A549 (cell line): ENCODE measurements around the gene URGCP. TPM values are rescaled to one million over a fixed set of nuclear protein-coding genes. Genes with fewer than 3 reads are reported as not detected.

Source experiments
- ATAC-seq, 2 experiments: fragments of 200-7000 bp in 1 of 2; fragments of >200 bp in 1 of 2; cut with Nextera tagmentation in 1 of 2; cut with Tn5 transposase in 1 of 2; 3 replicates each; pipeline versions ENCODE4 v1.8.0 to v1.9.1; 2018 to 2020; ENCODE audit warnings: mild to moderate bottlenecking in 1 of 2, moderate library complexity in 1 of 2
- CTCF ChIA-PET: fragments of 300-600 bp; sonication (Branson Sonifier 250); formaldehyde crosslinking; extraction: SDS; loops from one replicate; lab custom pipeline; 2021; ENCODE audit warnings: antibody characterized with exemption, inconsistent platforms; lab: Yijun Ruan, JAX
- POLR2A ChIA-PET: fragments of 350-600 bp; formaldehyde crosslinking; extraction: SDS; loops from one replicate; lab custom pipeline; 2021; ENCODE audit warnings: antibody characterized with exemption, inconsistent platforms; lab: Yijun Ruan, JAX
- DNase-seq, 2 experiments: peaks; one replicate each; pipeline versions ENCODE4 v3.0.0 to v3.0.0-alpha.2; 2011 to 2016; ENCODE audit warnings: low read depth in 1 of 2, low spot score in 1 of 2
- FAIRE-seq: peaks from 2 replicates; lab custom pipeline; 2011; peaks lifted over from hg19 to GRCh38; lab: Jason Lieb, UNC
- H3K27ac ChIP-seq, 2 experiments: fragments of >200 bp; sonication (Bioruptor Twin); formaldehyde crosslinking; 3 replicates each; pipeline ENCODE4 v1.5.1; 2016 to 2017
- H3K4me1 ChIP-seq: fragments of >200 bp; sonication (Bioruptor Twin); formaldehyde crosslinking; 3 replicates; pipeline ENCODE4 v1.6.1; 2016
- H3K4me2 ChIP-seq: fragments of >200 bp; sonication (Bioruptor Twin); formaldehyde crosslinking; 3 replicates; pipeline ENCODE4 v1.6.1; 2016
- H3K4me3 ChIP-seq: fragments of >200 bp; sonication (Bioruptor Twin); formaldehyde crosslinking; 3 replicates; pipeline ENCODE4 v1.5.1; 2016
- H3K9me3 ChIP-seq: fragments of >200 bp; sonication (Bioruptor Twin); formaldehyde crosslinking; 3 replicates; pipeline ENCODE4 v1.6.1; 2016
- BCL3 ChIP-seq: fragments of >200 bp; sonication (Bioruptor Twin); formaldehyde crosslinking; IDR thresholded peaks from 3 replicates; pipeline ENCODE4 v1.6.1; 2016
- BHLHE40 ChIP-seq: IDR thresholded peaks from 2 replicates; pipeline ENCODE4 v1.6.1; 2012; ENCODE audit warnings: low read depth, low read length, inconsistent platforms
- CBX8 ChIP-seq: fragments of 200-600 bp; sonication (generic); IDR thresholded peaks from 2 replicates; pipeline ENCODE4 v1.6.1; 2016
- CEBPB ChIP-seq, 2 experiments: fragments of >200 bp in 1 of 2; sonication (Bioruptor Twin) in 1 of 2; formaldehyde crosslinking in 1 of 2; IDR thresholded peaks; 2 replicates each; pipeline ENCODE4 v1.6.1; 2012 to 2016
- E2F6 ChIP-seq: IDR thresholded peaks from 2 replicates; pipeline ENCODE4 v1.6.1; 2012; ENCODE audit warnings: low read depth, borderline replicate concordance
- EHMT2 ChIP-seq: fragments of 200-600 bp; sonication (generic); IDR thresholded peaks from 2 replicates; pipeline ENCODE4 v1.6.1; 2016; ENCODE audit warnings: antibody characterized with exemption, low read depth, mild to moderate bottlenecking, moderate library complexity
- ELK1 ChIP-seq: fragments of 150-350 bp; IDR thresholded peaks from 2 replicates; pipeline ENCODE4 v1.6.1; 2014; ENCODE audit warnings: low read depth, mild to moderate bottlenecking, low read length
- FOSL2 ChIP-seq, 2 experiments: fragments of 450-650 bp in 1 of 2; fragments of >200 bp in 1 of 2; sonication (Bioruptor Twin) in 1 of 2; formaldehyde crosslinking; IDR thresholded peaks; 2 replicates each; pipeline versions ENCODE4 v1.5.0 to v1.6.1; 2016 to 2020; ENCODE audit warnings: mild to moderate bottlenecking in 1 of 2, moderate library complexity in 1 of 2
- GATA3 ChIP-seq: IDR thresholded peaks from 2 replicates; pipeline ENCODE4 v1.6.1; 2012; ENCODE audit warnings: borderline replicate concordance
- HES2 ChIP-seq: fragments of >200 bp; sonication (Bioruptor Twin); formaldehyde crosslinking; IDR thresholded peaks from 2 replicates; pipeline ENCODE4 v1.6.1; 2016
- HOXB13 ChIP-seq: fragments of 250-450 bp; sonication (Bioruptor Pico); IDR thresholded peaks from 2 replicates; pipeline ENCODE4 v1.5.0; 2020; ENCODE audit warnings: low read depth, mild to moderate bottlenecking, moderate library complexity
- JUN ChIP-seq, 2 experiments: fragments of >200 bp; sonication (Bioruptor Twin); formaldehyde crosslinking; IDR thresholded peaks; 2 replicates in 1 of 2; 3 replicates in 1 of 2; pipeline ENCODE4 v1.6.1; 2016 to 2017
- JUNB ChIP-seq: fragments of >200 bp; sonication (Bioruptor Twin); formaldehyde crosslinking; IDR thresholded peaks from 2 replicates; pipeline ENCODE4 v1.6.1; 2016
- MYC ChIP-seq: IDR thresholded peaks from 2 replicates; pipeline ENCODE4 v1.6.1; 2012; ENCODE audit warnings: mild to moderate bottlenecking, inconsistent platforms, low read length, improper control_type of control experiment, borderline replicate concordance
- NFE2L2 ChIP-seq: fragments of 150-350 bp; conservative IDR thresholded peaks from 2 replicates; pipeline ENCODE4 v1.6.1; 2014; ENCODE audit warnings: low read length
- NPAS2 ChIP-seq: fragments of 250-450 bp; sonication (Bioruptor Pico); IDR thresholded peaks from 2 replicates; pipeline ENCODE4 v1.8.0; 2022; ENCODE audit warnings: mild to moderate bottlenecking, moderate library complexity, borderline replicate concordance
- PBX3 ChIP-seq: IDR thresholded peaks from 2 replicates; pipeline ENCODE4 v1.6.1; 2012
- RFX5 ChIP-seq: fragments of 450-650 bp; IDR thresholded peaks from 2 replicates; pipeline ENCODE4 v1.7.1; 2014; ENCODE audit warnings: antibody characterized with exemption, mild to moderate bottlenecking, moderate library complexity
- RNF2 ChIP-seq: fragments of 200-600 bp; sonication (generic); IDR thresholded peaks from 2 replicates; pipeline ENCODE4 v1.6.1; 2016; ENCODE audit warnings: low read depth, mild to moderate bottlenecking, antibody characterized with exemption, moderate library complexity, borderline replicate concordance
- ZNF302 ChIP-seq: fragments of 250-450 bp; sonication (Bioruptor Pico); IDR thresholded peaks from 2 replicates; pipeline ENCODE4 v1.9.0; 2021; ENCODE audit warnings: inconsistent platforms, mild to moderate bottlenecking, moderate library complexity
- WGBS: methylation state at CpG from one replicate; pipeline ENCODE4 v1.1.6; 2017; ENCODE audit errors: missing lambda C conversion rate; 5-methylcytosine and 5-hydroxymethylcytosine counted together
- polyA plus RNA-seq, 4 experiments: library from polyadenylated mRNA; depleted of rRNA in 3 of 4; stranded (reverse); fragments of >200 nt; fragmentation: RNase III in 1 of 4; extraction: RNeasy Plus Mini Kit Qiagen cat#74134 plus additional on column Dnase treatment in 1 of 4; gene quantifications; 2 replicates in 3 of 4; 3 replicates in 1 of 4; pipeline ENCODE4 v1.2.3, GENCODE V29; 2011 to 2017

Gene URGCP
- polyA plus RNA-seq, 2 of the 4 experiments (the other 2 are of a cell fraction): 19.7 to 20.2 TPM

GRCh38 chr7:43868681-43869005 lies 37.8 kb downstream of the URGCP start:
- H3K4me2 ChIP-seq: peak overlapping the region; percentile 94
- peak in 1 of 2 experiments; percentile 10; a peak in 2 of 6 replicates for ATAC-seq
- POLR2A ChIA-PET: interaction anchor here (0.6 to 1.5 kb wide), 4 partner anchors 58 to 944 kb away, joined by 4 to 13 read pairs (median 7); partner anchors contain the start of genes STK17A and UBE2D4
- CTCF ChIA-PET: interaction anchor here (0.7 to 2.2 kb wide), 4 partner anchors 11 to 31 kb away, joined by 3 to 6 read pairs (median 4); no protein-coding TSS in a partner anchor
- TF ChIP-seq MYC (no peak), EHMT2 (no peak), NPAS2 (CRISPR knock-in tag) (no peak), ZNF302 (CRISPR knock-in tag) (no peak), JUN (IDR thresholded peaks at IDR 0.05) (no peak), ELK1 (no peak), PBX3 (no peak), HES2 (no peak), JUNB (no peak), CEBPB (IDR thresholded peaks at IDR 0.05) (no peak), E2F6 (no peak), RNF2 (no peak), NFE2L2 (no peak), FOSL2 (IDR thresholded peaks at IDR 0.05) (no peak), FOSL2 (CRISPR knock-in tag; IDR thresholded peaks at IDR 0.05) (no peak), GATA3 (no peak)
- WGBS: 0% methylated on average over 6 of the region's 6 CpGs
- no peak for FAIRE-seq
- peaks cover 24% of the 10 kb centered on the region for H3K4me1 ChIP-seq
- peak overlapping the region; percentile 85 to 99 for H3K27ac ChIP-seq
- DNase-seq: no peak
- peak overlapping the region; percentile 75 for H3K4me3 ChIP-seq
- peaks cover 3% of the 10 kb centered on the region; the same call in 1 of the 3 replicates for H3K9me3 ChIP-seq

GRCh38 chr7:43868181-43868580 lies 38.2 kb downstream of the URGCP start:
- FAIRE-seq (no peak), DNase-seq (no peak), ATAC-seq (no peak)
- ChIA-PET POLR2A (interaction anchor here (0.6 kb wide), 1 partner anchor 944 kb away, joined by 5 read pairs; no protein-coding TSS in a partner anchor), CTCF (interaction anchor here (0.7 to 2.2 kb wide), 4 partner anchors 11 to 30 kb away, joined by 3 to 6 read pairs (median 4); no protein-coding TSS in a partner anchor)
- TF ChIP-seq EHMT2 (no peak), HOXB13 (CRISPR knock-in tag) (no peak), BHLHE40 (no peak), BCL3 (no peak), RFX5 (no peak), PBX3 (no peak), CBX8 (no peak)
- peaks cover 20% of the 10 kb centered on the region for H3K4me1 ChIP-seq
- peaks cover 3% of the 10 kb centered on the region; the same call in 1 of the 3 replicates for H3K9me3 ChIP-seq
- H3K4me3 ChIP-seq: peak overlapping the region; percentile 75
- WGBS: 63% methylated on average over 7 of the region's 7 CpGs
- H3K27ac ChIP-seq: peak overlapping the region in 1 of 2 experiments; percentile 99; a peak in 4 of 6 replicates
- H3K4me2 ChIP-seq: peak overlapping the region; percentile 94
